ENCODE data around the gene EFNA5. TPM values are rescaled to one million over a fixed set of nuclear protein-coding genes. Genes with fewer than 3 reads are reported as not detected.

Gene EFNA5
- polyA plus RNA-seq, 1 of the 3 experiments (the other 2 are of a cell fraction): 0.81 TPM

DNA sequence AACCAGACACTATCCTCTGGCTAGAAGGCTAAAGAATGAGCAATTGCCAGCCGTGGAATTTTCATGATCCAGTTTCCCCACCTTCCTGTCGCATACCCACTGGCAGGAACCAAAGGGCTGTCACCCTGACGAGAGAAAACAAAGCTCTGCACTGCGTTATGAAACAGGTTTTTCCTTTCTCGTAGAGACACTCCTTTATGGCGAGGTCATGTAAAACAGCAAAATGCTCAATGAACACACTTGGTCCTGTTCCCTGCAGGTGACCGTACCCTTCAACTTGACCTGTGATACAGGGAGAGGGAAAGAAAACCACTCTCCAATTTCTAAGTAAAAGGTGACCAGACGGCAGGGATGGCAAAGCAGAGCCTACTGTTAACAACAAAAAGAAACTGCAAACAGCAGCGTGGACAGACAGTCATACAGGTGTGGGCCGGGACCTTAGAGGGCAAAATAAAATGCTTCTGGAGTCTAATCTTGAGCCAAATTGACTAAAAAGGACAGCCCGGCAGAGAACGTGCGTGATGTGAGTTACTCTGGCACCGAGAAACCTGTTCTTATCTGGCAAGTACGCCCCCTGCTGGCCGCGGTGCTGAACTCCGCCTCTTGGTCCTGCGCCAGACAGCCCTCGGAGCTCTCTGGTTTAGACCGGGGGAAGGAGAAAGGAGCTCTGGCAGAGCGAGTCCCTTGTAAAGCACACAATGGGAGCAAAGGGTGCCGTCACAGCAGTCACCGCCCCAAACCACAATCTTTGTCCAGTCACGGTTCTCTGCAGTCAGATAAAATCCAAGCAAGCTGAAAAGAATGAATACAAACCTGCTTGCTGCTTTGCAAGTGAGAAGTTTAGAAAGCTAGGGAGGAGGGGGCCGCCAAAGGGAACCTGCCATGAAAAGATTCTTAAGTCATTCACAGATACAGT is 98.9 kb downstream of the EFNA5 start (continued):
- TF ChIP-seq NRF1 (IDR thresholded peaks at IDR 0.05; ENCODE audit: low read depth, low read length) (no peak), RAD21 (IDR thresholded peaks at IDR 0.05; ENCODE audit: low read length) (peak; percentile 84), FOXM1 (IDR thresholded peaks at IDR 0.05; ENCODE audit: low read depth) (no peak), TEAD4 (IDR thresholded peaks at IDR 0.05; ENCODE audit: borderline replicate concordance, insufficient read depth) (no peak), GABPA (IDR thresholded peaks at IDR 0.05; ENCODE audit: low read depth) (no peak), SIN3A (IDR thresholded peaks at IDR 0.05; ENCODE audit: borderline replicate concordance, low read depth, low read length) (0 out of 2 replicates have a peak, but pooled peaks have one; percentile 35), FOSL2 (IDR thresholded peaks at IDR 0.05; ENCODE audit: borderline replicate concordance, low read depth) (no peak), SMC3 (IDR thresholded peaks at IDR 0.05; ENCODE audit: low read depth, low read length) (peak; percentile 91), JUND (IDR thresholded peaks at IDR 0.05) (no peak), TCF12 (IDR thresholded peaks at IDR 0.05) (peak; percentile 39; the same call in 1 of the 2 replicates), POLR2AphosphoS5 (IDR thresholded peaks at IDR 0.05; ENCODE audit: low read depth, low read length) (no peak), FOXJ3 (CRISPR knock-in tag; IDR thresholded peaks at IDR 0.05) (no peak)
- TF ChIP-seq, protein P1, sequence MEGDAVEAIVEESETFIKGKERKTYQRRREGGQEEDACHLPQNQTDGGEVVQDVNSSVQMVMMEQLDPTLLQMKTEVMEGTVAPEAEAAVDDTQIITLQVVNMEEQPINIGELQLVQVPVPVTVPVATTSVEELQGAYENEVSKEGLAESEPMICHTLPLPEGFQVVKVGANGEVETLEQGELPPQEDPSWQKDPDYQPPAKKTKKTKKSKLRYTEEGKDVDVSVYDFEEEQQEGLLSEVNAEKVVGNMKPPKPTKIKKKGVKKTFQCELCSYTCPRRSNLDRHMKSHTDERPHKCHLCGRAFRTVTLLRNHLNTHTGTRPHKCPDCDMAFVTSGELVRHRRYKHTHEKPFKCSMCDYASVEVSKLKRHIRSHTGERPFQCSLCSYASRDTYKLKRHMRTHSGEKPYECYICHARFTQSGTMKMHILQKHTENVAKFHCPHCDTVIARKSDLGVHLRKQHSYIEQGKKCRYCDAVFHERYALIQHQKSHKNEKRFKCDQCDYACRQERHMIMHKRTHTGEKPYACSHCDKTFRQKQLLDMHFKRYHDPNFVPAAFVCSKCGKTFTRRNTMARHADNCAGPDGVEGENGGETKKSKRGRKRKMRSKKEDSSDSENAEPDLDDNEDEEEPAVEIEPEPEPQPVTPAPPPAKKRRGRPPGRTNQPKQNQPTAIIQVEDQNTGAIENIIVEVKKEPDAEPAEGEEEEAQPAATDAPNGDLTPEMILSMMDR (IDR thresholded peaks at IDR 0.05): peak; percentile 93
- TF ChIP-seq, protein P2, sequence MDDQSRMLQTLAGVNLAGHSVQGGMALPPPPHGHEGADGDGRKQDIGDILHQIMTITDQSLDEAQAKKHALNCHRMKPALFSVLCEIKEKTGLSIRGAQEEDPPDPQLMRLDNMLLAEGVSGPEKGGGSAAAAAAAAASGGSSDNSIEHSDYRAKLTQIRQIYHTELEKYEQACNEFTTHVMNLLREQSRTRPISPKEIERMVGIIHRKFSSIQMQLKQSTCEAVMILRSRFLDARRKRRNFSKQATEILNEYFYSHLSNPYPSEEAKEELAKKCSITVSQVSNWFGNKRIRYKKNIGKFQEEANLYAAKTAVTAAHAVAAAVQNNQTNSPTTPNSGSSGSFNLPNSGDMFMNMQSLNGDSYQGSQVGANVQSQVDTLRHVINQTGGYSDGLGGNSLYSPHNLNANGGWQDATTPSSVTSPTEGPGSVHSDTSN (IDR thresholded peaks at IDR 0.05): 0 out of 2 replicates have a peak, but pooled peaks have one; percentile 4
- TF ChIP-seq, protein P3, sequence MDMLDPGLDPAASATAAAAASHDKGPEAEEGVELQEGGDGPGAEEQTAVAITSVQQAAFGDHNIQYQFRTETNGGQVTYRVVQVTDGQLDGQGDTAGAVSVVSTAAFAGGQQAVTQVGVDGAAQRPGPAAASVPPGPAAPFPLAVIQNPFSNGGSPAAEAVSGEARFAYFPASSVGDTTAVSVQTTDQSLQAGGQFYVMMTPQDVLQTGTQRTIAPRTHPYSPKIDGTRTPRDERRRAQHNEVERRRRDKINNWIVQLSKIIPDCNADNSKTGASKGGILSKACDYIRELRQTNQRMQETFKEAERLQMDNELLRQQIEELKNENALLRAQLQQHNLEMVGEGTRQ (IDR thresholded peaks at IDR 0.05; ENCODE audit: borderline replicate concordance, low read depth, low read length): no peak
- TF ChIP-seq, protein P4, sequence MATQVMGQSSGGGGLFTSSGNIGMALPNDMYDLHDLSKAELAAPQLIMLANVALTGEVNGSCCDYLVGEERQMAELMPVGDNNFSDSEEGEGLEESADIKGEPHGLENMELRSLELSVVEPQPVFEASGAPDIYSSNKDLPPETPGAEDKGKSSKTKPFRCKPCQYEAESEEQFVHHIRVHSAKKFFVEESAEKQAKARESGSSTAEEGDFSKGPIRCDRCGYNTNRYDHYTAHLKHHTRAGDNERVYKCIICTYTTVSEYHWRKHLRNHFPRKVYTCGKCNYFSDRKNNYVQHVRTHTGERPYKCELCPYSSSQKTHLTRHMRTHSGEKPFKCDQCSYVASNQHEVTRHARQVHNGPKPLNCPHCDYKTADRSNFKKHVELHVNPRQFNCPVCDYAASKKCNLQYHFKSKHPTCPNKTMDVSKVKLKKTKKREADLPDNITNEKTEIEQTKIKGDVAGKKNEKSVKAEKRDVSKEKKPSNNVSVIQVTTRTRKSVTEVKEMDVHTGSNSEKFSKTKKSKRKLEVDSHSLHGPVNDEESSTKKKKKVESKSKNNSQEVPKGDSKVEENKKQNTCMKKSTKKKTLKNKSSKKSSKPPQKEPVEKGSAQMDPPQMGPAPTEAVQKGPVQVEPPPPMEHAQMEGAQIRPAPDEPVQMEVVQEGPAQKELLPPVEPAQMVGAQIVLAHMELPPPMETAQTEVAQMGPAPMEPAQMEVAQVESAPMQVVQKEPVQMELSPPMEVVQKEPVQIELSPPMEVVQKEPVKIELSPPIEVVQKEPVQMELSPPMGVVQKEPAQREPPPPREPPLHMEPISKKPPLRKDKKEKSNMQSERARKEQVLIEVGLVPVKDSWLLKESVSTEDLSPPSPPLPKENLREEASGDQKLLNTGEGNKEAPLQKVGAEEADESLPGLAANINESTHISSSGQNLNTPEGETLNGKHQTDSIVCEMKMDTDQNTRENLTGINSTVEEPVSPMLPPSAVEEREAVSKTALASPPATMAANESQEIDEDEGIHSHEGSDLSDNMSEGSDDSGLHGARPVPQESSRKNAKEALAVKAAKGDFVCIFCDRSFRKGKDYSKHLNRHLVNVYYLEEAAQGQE (IDR thresholded peaks at IDR 0.05; ENCODE audit: low read depth, low read length): peak; percentile 74; the same call in 1 of the 2 replicates

Data from SK-N-SH (cell line).